Cardiac muscle cell (in vitro differentiated cells and primary cell): ENCODE measurements around the gene TTC23. TPM values are rescaled to one million over a fixed set of nuclear protein-coding genes. Genes with fewer than 3 reads are reported as not detected.

Experiments
- DNase-seq, 2 donors: peaks; one replicate each; pipeline versions ENCODE4 v3.0.0 to v3.0.0-alpha.2; 2010 to 2017; ENCODE audit warnings: low read depth in 1 of 2, low spot score in 1 of 2
- H3K27ac ChIP-seq: fragments of 200-600 bp; sonication (generic); 2 replicates; pipeline ENCODE4 v1.5.1; 2016
- H3K27me3 ChIP-seq: fragments of 200-600 bp; sonication (generic); 2 replicates; pipeline ENCODE4 v1.6.0; 2016; ENCODE audit warnings: control low read depth
- H3K36me3 ChIP-seq: fragments of 200-600 bp; sonication (generic); 2 replicates; pipeline ENCODE4 v1.5.1; 2016; ENCODE audit warnings: control low read depth
- H3K4me1 ChIP-seq: fragments of 200-600 bp; sonication (generic); 2 replicates; pipeline ENCODE4 v1.8.1; 2017; ENCODE audit warnings: low read depth, mild to moderate bottlenecking, mixed run types
- H3K4me3 ChIP-seq: fragments of 200-600 bp; sonication (generic); 2 replicates; pipeline ENCODE4 v1.5.1; 2016; ENCODE audit warnings: mild to moderate bottlenecking
- H3K9me3 ChIP-seq: fragments of 200-600 bp; sonication (generic); 2 replicates; pipeline ENCODE4 v1.5.1; 2017; ENCODE audit warnings: low read depth, mild to moderate bottlenecking, control low read depth
- polyA plus RNA-seq: library from polyadenylated mRNA; unstranded; fragments of >200 nt; fragmentation: Nextera tagmentation; extraction: Ambion mirVana; gene quantifications from 2 replicates; pipeline ENCODE4 v1.2.1, GENCODE V29; 2016
- total RNA-seq: library from RNA; depleted of rRNA; stranded (reverse); fragments of >200 nt; gene quantifications from 2 replicates; pipeline ENCODE4 v1.2.3, GENCODE V29; 2016
- TF ChIP-seq, protein P1 (sequence below): IDR thresholded peaks from 2 replicates; pipeline ENCODE4 v1.5.1; 2012; ENCODE audit warnings: low read depth, mild to moderate bottlenecking, low read length

TTC23 gene
- total and polyA plus RNA-seq, 2 experiments from 2014 or later = 15.0 to 38.2 TPM

DNA sequence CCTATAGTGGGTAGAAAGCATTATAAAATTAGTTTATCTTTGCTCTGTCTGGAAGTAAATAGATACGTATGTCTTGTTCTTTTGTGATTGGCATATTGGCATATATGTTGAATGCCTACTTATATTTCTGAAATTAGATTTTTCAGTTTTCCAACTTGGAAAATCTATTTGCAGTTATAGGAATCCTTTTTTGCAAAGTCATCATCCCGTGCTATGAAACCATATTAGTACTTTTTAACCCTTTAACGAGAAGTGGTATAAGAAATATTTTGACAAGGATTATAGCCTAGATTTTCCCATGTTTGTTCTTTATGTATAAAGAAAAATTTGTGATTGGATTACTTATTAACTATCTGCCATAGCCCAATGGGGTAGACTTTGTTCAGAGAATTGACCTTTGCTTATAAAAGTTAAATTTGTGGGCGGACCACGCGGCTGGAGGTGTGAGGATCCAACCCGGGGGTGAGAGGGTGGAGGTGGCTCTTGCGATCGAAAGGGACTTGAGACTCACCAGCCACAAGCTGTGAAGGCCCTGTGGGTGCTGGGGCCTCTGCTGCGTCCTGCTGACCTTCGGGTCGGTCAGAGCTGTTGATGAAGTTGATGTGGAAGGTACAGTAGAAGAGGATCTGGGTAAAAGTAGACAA is 7.8 kb upstream of the TTC23 start:
- Histone ChIP-seq H3K36me3 (peaks cover 7% of the 10 kb centered on the region), H3K4me3 (no peak overlapping the region), H3K9me3 (no peaks in the 10 kb centered on the region), H3K27me3 (no peaks in the 10 kb centered on the region), H3K4me1 (no peaks in the 10 kb centered on the region), H3K27ac (no peak overlapping the region)
- TF ChIP-seq, protein P1, sequence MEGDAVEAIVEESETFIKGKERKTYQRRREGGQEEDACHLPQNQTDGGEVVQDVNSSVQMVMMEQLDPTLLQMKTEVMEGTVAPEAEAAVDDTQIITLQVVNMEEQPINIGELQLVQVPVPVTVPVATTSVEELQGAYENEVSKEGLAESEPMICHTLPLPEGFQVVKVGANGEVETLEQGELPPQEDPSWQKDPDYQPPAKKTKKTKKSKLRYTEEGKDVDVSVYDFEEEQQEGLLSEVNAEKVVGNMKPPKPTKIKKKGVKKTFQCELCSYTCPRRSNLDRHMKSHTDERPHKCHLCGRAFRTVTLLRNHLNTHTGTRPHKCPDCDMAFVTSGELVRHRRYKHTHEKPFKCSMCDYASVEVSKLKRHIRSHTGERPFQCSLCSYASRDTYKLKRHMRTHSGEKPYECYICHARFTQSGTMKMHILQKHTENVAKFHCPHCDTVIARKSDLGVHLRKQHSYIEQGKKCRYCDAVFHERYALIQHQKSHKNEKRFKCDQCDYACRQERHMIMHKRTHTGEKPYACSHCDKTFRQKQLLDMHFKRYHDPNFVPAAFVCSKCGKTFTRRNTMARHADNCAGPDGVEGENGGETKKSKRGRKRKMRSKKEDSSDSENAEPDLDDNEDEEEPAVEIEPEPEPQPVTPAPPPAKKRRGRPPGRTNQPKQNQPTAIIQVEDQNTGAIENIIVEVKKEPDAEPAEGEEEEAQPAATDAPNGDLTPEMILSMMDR = no peak
- DNase-seq = no peak

DNA sequence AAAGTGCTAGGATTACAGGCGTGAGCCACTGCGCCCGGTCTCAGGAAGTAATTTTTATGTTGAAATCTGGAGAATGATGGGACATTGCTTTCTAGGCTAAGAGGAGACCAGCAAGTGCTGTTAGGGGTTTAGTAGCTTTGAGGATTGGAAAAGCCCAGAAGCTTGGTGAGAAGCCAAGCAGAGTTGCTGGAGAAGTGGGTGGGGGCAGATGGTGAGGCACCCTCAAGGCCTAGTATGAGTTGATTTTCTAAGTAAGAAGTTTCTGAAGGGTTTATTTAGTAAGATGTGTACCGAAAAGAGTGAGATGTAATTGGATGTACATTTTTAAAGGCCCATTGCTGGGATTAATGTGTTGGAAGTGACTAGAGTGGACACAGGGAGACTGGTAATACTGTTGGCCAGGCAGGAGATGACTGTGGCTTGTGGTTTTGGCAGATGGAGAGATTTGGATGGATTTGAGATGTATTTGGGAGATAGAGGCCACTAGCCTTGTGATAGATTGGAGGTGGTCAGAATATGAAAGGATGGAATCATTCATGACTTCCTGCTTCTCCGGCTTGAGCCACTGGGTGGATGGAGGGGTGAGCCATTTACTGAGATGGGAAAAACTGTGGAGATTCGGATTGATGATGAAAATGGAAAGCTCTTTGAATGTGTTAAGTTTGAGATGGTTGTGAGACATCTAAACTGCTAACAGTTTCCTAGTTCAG is 4.2 kb upstream of the TTC23 start:
- Histone ChIP-seq H3K4me1 (peaks cover 5% of the 10 kb centered on the region), H3K36me3 (peaks cover 7% of the 10 kb centered on the region), H3K27ac (no peak overlapping the region), H3K27me3 (no peaks in the 10 kb centered on the region), H3K4me3 (no peak overlapping the region), H3K9me3 (no peaks in the 10 kb centered on the region)
- DNase-seq = peak in 1 of 2 donors; percentile 33
- TF ChIP-seq, protein P1 = no peak

DNA sequence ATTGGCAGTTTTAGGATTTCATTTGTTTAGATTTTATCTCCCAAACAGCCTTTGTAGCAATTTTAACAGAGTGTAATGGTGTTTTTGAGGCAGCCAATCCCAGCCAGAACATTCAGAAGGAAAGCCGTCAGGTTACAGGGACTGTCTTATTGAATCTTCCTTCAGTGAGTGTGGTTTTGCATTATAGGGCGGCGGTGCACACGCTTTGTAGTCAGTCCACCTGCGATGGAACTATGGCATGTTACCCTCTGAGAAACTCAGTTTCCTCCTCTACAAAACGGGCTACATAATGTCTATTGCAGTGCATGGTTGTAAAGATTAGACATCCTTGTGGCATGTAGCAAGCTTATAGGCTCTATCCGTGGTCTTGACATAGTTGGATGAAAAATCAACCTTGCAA is 2.9 kb upstream of the TTC23 start:
- Histone ChIP-seq H3K27me3 (no peaks in the 10 kb centered on the region), H3K9me3 (no peaks in the 10 kb centered on the region), H3K4me3 (peak overlapping the region; percentile 67), H3K36me3 (peaks cover 7% of the 10 kb centered on the region), H3K4me1 (peaks cover 14% of the 10 kb centered on the region), H3K27ac (peak overlapping the region; percentile 91)
- DNase-seq = no peak
- TF ChIP-seq, protein P1 = no peak

DNA sequence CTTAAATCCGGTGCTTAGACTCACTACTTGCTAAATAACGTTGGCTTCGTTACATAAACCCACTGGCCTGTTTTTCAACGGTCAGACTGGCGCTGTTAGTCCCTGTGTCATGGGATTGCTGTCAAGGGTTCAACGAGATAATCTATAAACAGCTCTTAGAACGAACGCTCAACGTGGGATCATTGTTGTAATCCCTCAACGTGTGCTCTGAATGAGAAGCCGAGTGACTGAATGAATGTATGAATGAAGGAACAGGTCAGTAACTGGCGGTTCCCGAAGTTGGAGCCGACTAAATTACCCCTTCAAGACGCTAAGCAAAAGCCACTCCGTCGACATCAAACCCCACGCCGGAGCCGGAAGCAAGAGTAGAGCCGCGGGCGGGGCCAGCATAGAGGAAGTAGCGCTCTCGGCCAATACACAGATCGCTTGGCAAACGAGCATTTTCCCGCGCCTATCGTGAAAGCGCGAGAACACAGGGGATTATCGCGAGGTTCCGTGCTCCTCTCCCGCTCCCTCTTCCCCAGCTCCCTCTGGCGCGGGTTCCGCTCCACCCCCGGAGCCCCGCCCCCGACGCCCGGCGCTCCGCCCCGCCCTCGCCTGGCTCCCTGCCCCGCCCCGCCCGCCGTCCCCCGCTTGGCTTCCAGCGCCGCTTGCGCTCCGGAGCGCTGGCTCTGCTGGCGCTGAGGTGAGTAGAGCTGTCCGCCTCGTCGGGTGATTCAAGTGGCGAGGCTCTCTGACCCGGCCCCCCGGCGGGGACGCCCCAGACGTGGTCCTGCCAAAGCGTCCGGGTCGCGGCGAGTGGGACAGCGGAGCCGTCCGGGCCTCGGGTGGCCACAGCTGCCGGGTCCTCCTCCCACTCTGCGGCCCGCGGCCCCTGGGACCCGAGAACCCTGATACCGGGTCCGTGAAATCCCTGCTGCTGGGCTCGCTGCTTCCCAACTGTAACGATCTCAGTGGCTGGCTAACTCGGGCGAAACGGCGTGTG is 1.8 kb upstream of the TTC23 start, which contains the start of gene LRRC28:
TSS of gene LRRC28 (plus strand) at position 625 of the 985 bp plus-strand sequence. CDS start 4,477 bp downstream, outside the sequence.
- Histone ChIP-seq H3K9me3 (no peaks in the 10 kb centered on the region), H3K27ac (peak within 1 kb of the TSS; percentile 95), H3K4me1 (peaks cover 14% of the 10 kb centered on the region), H3K36me3 (peaks cover 2% of the 10 kb centered on the region), H3K4me3 (peak within 1 kb of the TSS; percentile 67), H3K27me3 (no peaks in the 10 kb centered on the region)
- DNase-seq = peak; percentile 99 to 100
- TF ChIP-seq, protein P1 = no peak

DNA sequence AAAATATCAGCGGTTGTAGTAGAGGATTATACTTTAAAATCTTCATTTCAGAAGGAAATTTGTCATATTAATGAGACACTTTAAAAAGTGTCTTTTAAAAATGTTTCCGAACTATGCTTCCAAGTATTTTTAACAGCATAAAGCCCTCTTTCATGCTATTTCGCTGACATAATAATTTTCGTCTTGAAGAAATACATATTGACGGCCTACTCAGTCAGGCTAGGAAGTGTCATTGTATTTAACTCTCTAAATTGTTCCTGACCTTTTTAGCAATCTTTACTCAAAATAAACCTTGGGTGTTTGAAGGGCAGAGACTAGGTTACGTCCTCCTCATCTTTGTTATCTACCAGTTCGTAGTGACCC is 1.1 kb upstream of the TTC23 start:
- Histone ChIP-seq H3K4me3 (peak overlapping the region; percentile 47), H3K4me1 (peaks cover 14% of the 10 kb centered on the region), H3K27me3 (no peaks in the 10 kb centered on the region), H3K36me3 (no peaks in the 10 kb centered on the region), H3K27ac (peak overlapping the region; percentile 95), H3K9me3 (no peaks in the 10 kb centered on the region)
- TF ChIP-seq, protein P1 = no peak
- DNase-seq = no peak
